Heart left ventricle (tissue), 16 donors: ENCODE results near the gene NRROS. TPM values are rescaled to one million over a fixed set of nuclear protein-coding genes. Genes with fewer than 3 reads are reported as not detected.

Experiments
- ATAC-seq, 4 donors: fragments of 200-7000 bp; cut with Tn5 transposase; one replicate each; pipeline ENCODE4 v1.9.1; 2020 to 2022; ENCODE audit warnings: moderate library complexity in 4 of 4, mild to moderate bottlenecking in 3 of 4, moderate number of reproducible peaks in 1 of 4
- DNase-seq, 5 donors: peaks; one replicate each; pipeline ENCODE4 v3.0.0-alpha.2; 2020
- H3K27ac ChIP-seq, 12 donors: fragments of 200-600 bp; sonication (generic) in 4 of 12; one replicate each; pipeline versions ENCODE4 v1.5.0 to v1.8.0; 2016 to 2022; ENCODE audit warnings: mild to moderate bottlenecking in 2 of 12
- H3K27me3 ChIP-seq, 9 donors: fragments of 200-600 bp; sonication (generic) in 2 of 9; one replicate each; pipeline versions ENCODE4 v1.5.1 to v1.8.0; 2016 to 2022; ENCODE audit warnings: mild to moderate bottlenecking in 3 of 9
- H3K36me3 ChIP-seq, 9 donors: fragments of 200-600 bp; sonication (generic) in 2 of 9; one replicate each; pipeline versions ENCODE4 v1.5.0 to v1.8.0; 2018 to 2022; ENCODE audit warnings: mild to moderate bottlenecking in 2 of 9
- H3K4me1 ChIP-seq, 12 donors: fragments of 200-600 bp; sonication (generic) in 4 of 12; one replicate each; pipeline versions ENCODE4 v1.5.0 to v1.8.0; 2016 to 2022; ENCODE audit warnings: mild to moderate bottlenecking in 3 of 12
- H3K4me3 ChIP-seq, 12 donors: fragments of 200-600 bp; sonication (generic) in 4 of 12; one replicate each; pipeline versions ENCODE4 v1.5.0 to v1.8.0; 2017 to 2022; ENCODE audit warnings: mild to moderate bottlenecking in 9 of 12, moderate library complexity in 4 of 12
- H3K9me3 ChIP-seq, 12 donors: fragments of 200-600 bp; sonication (generic) in 4 of 12; one replicate each; pipeline versions ENCODE4 v1.5.0 to v1.8.0; 2016 to 2022; ENCODE audit warnings: mild to moderate bottlenecking in 1 of 12
- CTCF ChIP-seq, 12 donors: fragments of 200-600 bp; sonication (generic) in 4 of 12; IDR thresholded peaks; one replicate each; pipeline versions ENCODE4 v1.5.0 to v1.8.0; 2018 to 2022; ENCODE audit warnings: antibody characterized with exemption in 12 of 12, mild to moderate bottlenecking in 5 of 12
- POLR2A ChIP-seq, 2 donors: fragments of 450-650 bp; IDR thresholded peaks; one replicate each; pipeline ENCODE4 v1.6.1; 2017; ENCODE audit warnings: antibody characterized with exemption in 2 of 2, mild to moderate bottlenecking in 2 of 2, moderate library complexity in 2 of 2
- WGBS, 4 donors: extraction: QIAGEN DNeasy Blood & Tissue Kit in 2 of 4; methylation state at CpG; one replicate each; pipeline versions ENCODE4 v1.1.5 to v1.1.7; 2013 to 2018; 5-methylcytosine and 5-hydroxymethylcytosine counted together
- intact Hi-C, 10 donors: fragments of 100-400 bp; cut with DNase I; formaldehyde crosslinking; loops; one replicate each; pipeline versions ENCODE4 v1.11.1 to v1.14.2; 2022
- polyA plus RNA-seq, 2 donors: library from polyadenylated mRNA; stranded (reverse); fragments of 200-250 nt; gene quantifications; one replicate each; pipeline ENCODE4 v1.2.3, GENCODE V29; 2013
- total RNA-seq, 9 donors: library from RNA; depleted of rRNA in 2 of 9; stranded (reverse); fragments of >200 nt in 2 of 9; fragmentation: NEBNext Ultra II Directional in 3 of 9; extraction: Animal tissue kit (Norgen Biotek cat#: 25700) in 3 of 9; gene quantifications; one replicate each; pipeline versions ENCODE4 v1.1.0 to v1.2.4, GENCODE V29; 2016 to 2023
- donor health status: ischemic (EF 13 %, LVEDD 7.1; RV severe dilation, severe dysfunction).
- donor health status: healthy with polysubstance abuse.
- donor health status: DM: no; HTN: yes; CAD: no.
- donor health status: DM: no; HTN: no; CAD: no.
- donor health status: ischemic (EF 25% LVEDD 6.9; RV normal size, moderate dysfunction).
- donor health status: ischemic (EF 25% LVEDD 5.7; RV mildly dilated, moderate dysfunction).
- donor health status: healthy.
- donor health status: DM: yes; HTN: yes; CAD: no.
- donor health status: ischemic (EF 35%, LVEDD 5.7; RV mildly dilated, moderate dysfunction).
- donor health status: nonischemic (EF 11% LVEDD 7.7; RV severe dilation, severe dysfunction).
- donor health status: DM: yes; HTN: yes; CAD: no.
- donor health status: PGD.
- donor health status: ischemic (EF 29% LVEDD 5.4; RV normal size, mild dysfunction).
- donor health status: nonischemic (EF 23%, LVEDD 6.1; RV moderate dilation, normal function).

The NRROS gene
- total and polyA plus RNA-seq, 11 donors, result 1.4 to 23.8 (median 2.9) TPM

- no peak overlapping the region for H3K4me3 ChIP-seq
- H3K4me1 ChIP-seq, result peaks cover 0 to 75% (median 4%) of the 10 kb centered on the region in 12 donors
- WGBS, 4 donors, result 63 to 78% (median 71%) methylated on average over 10 of the region's 10 CpGs
- intact Hi-C loops, result no loop called here
- no peaks in the 10 kb centered on the region for H3K9me3 ChIP-seq
- H3K36me3 ChIP-seq, result no peaks in the 10 kb centered on the region
- no peaks in the 10 kb centered on the region for H3K27me3 ChIP-seq
- DNase-seq (peak in 1 of 5 donors; percentile 57), ATAC-seq (peak in 2 of 4 donors; percentile 52 to 53)
- peak overlapping the region in 9 of 12 donors; percentile 3 to 91 (median 50) for H3K27ac ChIP-seq
- no peak for TF ChIP-seq CTCF (IDR thresholded peaks at IDR 0.05)
- no peak for TF ChIP-seq POLR2A (IDR thresholded peaks at IDR 0.05)
Measured at GRCh38 chr3:196620161-196620604, 19.3 kb upstream of the NRROS start.

GRCh38 chr3:196620684-196621083, 18.8 kb upstream of the NRROS start:
- peaks cover 0 to 77% (median 4%) of the 10 kb centered on the region in 12 donors for H3K4me1 ChIP-seq
- 77 to 81% (median 77%) methylated on average over 2 of the region's 2 CpGs for WGBS, 4 donors
- H3K4me3 ChIP-seq, result no peak overlapping the region
- ATAC-seq (no peak), DNase-seq (no peak)
- H3K9me3 ChIP-seq, result no peaks in the 10 kb centered on the region
- no peaks in the 10 kb centered on the region for H3K27me3 ChIP-seq
- intact Hi-C loops, result no loop called here
- no peaks in the 10 kb centered on the region for H3K36me3 ChIP-seq
- peak overlapping the region in 4 of 12 donors; percentile 3 to 91 (median 59) for H3K27ac ChIP-seq
- TF ChIP-seq POLR2A (IDR thresholded peaks at IDR 0.05) (no peak), CTCF (IDR thresholded peaks at IDR 0.05) (no peak)

- 88 to 92% (median 92%) methylated on average over 10 of the region's 10 CpGs for WGBS, 4 donors
- intact Hi-C loops, result no loop called here
Measured at GRCh38 chr3:196621611-196622010, 17.9 kb upstream of the NRROS start.

More at GRCh38 chr3:196621611-196622010, 17.9 kb upstream of the NRROS start:
- Histone ChIP-seq H3K27me3 (no peaks in the 10 kb centered on the region), H3K27ac (peak overlapping the region in 1 of 12 donors; percentile 91), H3K36me3 (no peaks in the 10 kb centered on the region), H3K9me3 (no peaks in the 10 kb centered on the region), H3K4me1 (peaks cover 0 to 77% (median 4%) of the 10 kb centered on the region in 12 donors), H3K4me3 (no peak overlapping the region)
- ATAC-seq (no peak), DNase-seq (no peak)
- TF ChIP-seq POLR2A (IDR thresholded peaks at IDR 0.05), result no peak
- TF ChIP-seq CTCF (IDR thresholded peaks at IDR 0.05), result no peak
